H1 (cell line): ENCODE measurements around the gene USP43. TPM values are rescaled to one million over a fixed set of nuclear protein-coding genes. Genes with fewer than 3 reads are reported as not detected.

Source experiments
- CTCF ChIA-PET: fragments of 300-600 bp; sonication (Branson Sonifier 250); formaldehyde crosslinking; loops from one replicate; lab custom pipeline; 2021; ENCODE audit not compliant: partially characterized antibody; lab: Charles Lee
- POLR2A ChIA-PET: fragments of 300-600 bp; sonication (Branson Sonifier 250); formaldehyde crosslinking; loops from one replicate; lab custom pipeline; 2021; ENCODE audit warnings: inconsistent platforms; ENCODE audit not compliant: partially characterized antibody; lab: Charles Lee
- DNase-seq, 2 experiments: peaks; one replicate each; pipeline versions ENCODE4 v3.0.0 to v3.0.0-alpha.2; 2010 to 2022; ENCODE audit warnings: low spot score in 2 of 2, low read depth in 1 of 2, mixed read lengths in 1 of 2
- FAIRE-seq: peaks from 2 replicates; lab custom pipeline; 2011; peaks lifted over from hg19 to GRCh38; lab: Jason Lieb, UNC
- H2AFZ ChIP-seq: 2 replicates; pipeline ENCODE4 v1.8.1; 2012; ENCODE audit warnings: low read length, inconsistent platforms
- H2AK5ac ChIP-seq: 2 replicates; pipeline ENCODE4 v1.6.1; 2013; ENCODE audit warnings: low read depth, low read length
- H2BK120ac ChIP-seq: replicated peaks from 2 replicates; pipeline ENCODE3; 2013; ENCODE audit warnings: low read depth, low read length, inconsistent platforms
- H2BK12ac ChIP-seq: 2 replicates; pipeline ENCODE4 v1.6.1; 2013; ENCODE audit warnings: low read depth, low read length
- H2BK15ac ChIP-seq: 2 replicates; pipeline ENCODE4 v1.6.1; 2013; ENCODE audit warnings: low read length
- H2BK20ac ChIP-seq: 2 replicates; pipeline ENCODE4 v1.6.1; 2013; ENCODE audit warnings: low read length
- H2BK5ac ChIP-seq: 2 replicates; pipeline ENCODE4 v1.6.1; 2013; ENCODE audit warnings: low read depth, low read length
- H3K14ac ChIP-seq: 2 replicates; pipeline ENCODE4 v1.6.1; 2013; ENCODE audit warnings: inconsistent platforms; ENCODE audit not compliant: insufficient read length
- H3K18ac ChIP-seq: 2 replicates; pipeline ENCODE4 v1.6.1; 2013; ENCODE audit warnings: low read length; ENCODE audit errors: extremely low read depth
- H3K23ac ChIP-seq: 2 replicates; pipeline ENCODE4 v1.6.1; 2013; ENCODE audit warnings: inconsistent platforms; ENCODE audit not compliant: insufficient read length
- H3K23me2 ChIP-seq: 2 replicates; pipeline ENCODE4 v1.6.1; 2013; ENCODE audit warnings: low read depth, low read length
- H3K27ac ChIP-seq: 2 replicates; pipeline ENCODE4 v1.6.1; 2011; ENCODE audit warnings: low read depth, low read length, inconsistent platforms
- H3K27me3 ChIP-seq, 4 experiments: replicated peaks in 1 of 4; 1 replicate in 1 of 4; 2 replicates in 3 of 4; pipeline versions ENCODE4 v1.6.1 to v1.8.1; 2011 to 2013; ENCODE audit warnings: low read length in 3 of 4, mild to moderate bottlenecking in 3 of 4, inconsistent platforms in 2 of 4, mixed read lengths in 2 of 4, moderate library complexity in 1 of 4; ENCODE audit not compliant: control insufficient read depth in 3 of 4, insufficient read depth in 3 of 4; ENCODE audit errors: extremely low read depth in 1 of 4
- H3K36me3 ChIP-seq, 4 experiments: 2 replicates each; pipeline versions ENCODE4 v1.6.1 to v1.8.1; 2011 to 2013; ENCODE audit warnings: mild to moderate bottlenecking in 4 of 4, low read length in 3 of 4, moderate library complexity in 2 of 4, control low read depth in 1 of 4, inconsistent platforms in 1 of 4; ENCODE audit not compliant: insufficient read depth in 4 of 4, control insufficient read depth in 2 of 4
- H3K4ac ChIP-seq: replicated peaks from 2 replicates; pipeline ENCODE3; 2013; ENCODE audit warnings: low read length, low read depth, mixed read lengths, inconsistent platforms; ENCODE audit not compliant: insufficient read length
- H3K4me1 ChIP-seq, 4 experiments: replicated peaks in 1 of 4; 1 replicate in 1 of 4; 2 replicates in 3 of 4; pipeline versions ENCODE4 v1.6.1 to v1.8.1; 2011 to 2013; ENCODE audit warnings: low read length in 3 of 4, inconsistent platforms in 2 of 4, mixed read lengths in 1 of 4; ENCODE audit not compliant: insufficient read depth in 4 of 4, control insufficient read depth in 3 of 4
- H3K4me2 ChIP-seq, 2 experiments: 2 replicates each; pipeline versions ENCODE4 v1.6.1 to v1.8.1; 2011 to 2013; ENCODE audit warnings: low read depth in 2 of 2, low read length in 2 of 2, control low read depth in 1 of 2, inconsistent platforms in 1 of 2, mild to moderate bottlenecking in 1 of 2; ENCODE audit not compliant: insufficient read depth in 1 of 2
- H3K4me3 ChIP-seq, 4 experiments: fragments of 200-600, 300-600 bp in 1 of 4; sonication (generic), shearing (Covaris generic), sonication (Bioruptor Twin) in 1 of 4; 2 replicates each; pipeline versions ENCODE4 v1.5.1 to v1.8.1; 2011 to 2016; ENCODE audit warnings: low read length in 4 of 4, low read depth in 3 of 4, control low read depth in 2 of 4, inconsistent platforms in 2 of 4, mild to moderate bottlenecking in 2 of 4, mixed read lengths in 1 of 4, moderate library complexity in 1 of 4; ENCODE audit not compliant: insufficient read depth in 2 of 4; ENCODE audit errors: extremely low read depth in 1 of 4
- H3K56ac ChIP-seq: replicated peaks from 2 replicates; pipeline ENCODE3; 2013; ENCODE audit warnings: low read depth, mild to moderate bottlenecking, mixed read lengths, low read length, inconsistent platforms; ENCODE audit not compliant: insufficient read length
- H3K79me1 ChIP-seq: 2 replicates; pipeline ENCODE4 v1.6.1; 2013; ENCODE audit warnings: low read depth, low read length, control low read depth
- H3K79me2 ChIP-seq, 2 experiments: 2 replicates each; pipeline versions ENCODE4 v1.6.1 to v1.8.1; 2012 to 2013; ENCODE audit warnings: low read length in 2 of 2, mild to moderate bottlenecking in 2 of 2, inconsistent platforms in 1 of 2; ENCODE audit not compliant: insufficient read depth in 2 of 2, control insufficient read depth in 1 of 2
- H3K9ac ChIP-seq, 4 experiments: replicated peaks in 1 of 4; 1 replicate in 1 of 4; 2 replicates in 3 of 4; pipeline versions ENCODE4 v1.6.1 to v1.8.1; 2011 to 2013; ENCODE audit warnings: low read depth in 3 of 4, low read length in 3 of 4, control low read depth in 2 of 4, mild to moderate bottlenecking in 2 of 4, moderate library complexity in 2 of 4, inconsistent platforms in 1 of 4; ENCODE audit errors: extremely low read depth in 1 of 4
- H3K9me3 ChIP-seq, 2 experiments: 2 replicates each; pipeline versions ENCODE4 v1.6.1 to v1.8.1; 2012 to 2013; ENCODE audit warnings: mild to moderate bottlenecking in 2 of 2, moderate library complexity in 2 of 2, control low read depth in 1 of 2, inconsistent platforms in 1 of 2, low read depth in 1 of 2, low read length in 1 of 2, mixed read lengths in 1 of 2; ENCODE audit not compliant: insufficient read depth in 2 of 2
- H4K20me1 ChIP-seq, 2 experiments: replicated peaks in 1 of 2; 2 replicates each; pipeline versions ENCODE3 to v1.8.1; 2011 to 2013; ENCODE audit warnings: inconsistent platforms in 2 of 2, low read length in 2 of 2, mild to moderate bottlenecking in 1 of 2; ENCODE audit not compliant: insufficient read depth in 2 of 2, control insufficient read depth in 1 of 2
- H4K5ac ChIP-seq: 2 replicates; pipeline ENCODE4 v1.6.1; 2013; ENCODE audit warnings: low read length, low read depth, mixed read lengths, inconsistent platforms; ENCODE audit not compliant: insufficient read length
- H4K8ac ChIP-seq: 2 replicates; pipeline ENCODE4 v1.8.0; 2013; ENCODE audit warnings: mild to moderate bottlenecking, moderate library complexity, low read length, inconsistent platforms; ENCODE audit not compliant: insufficient read depth; ENCODE audit errors: extremely low read depth
- H4K91ac ChIP-seq: replicated peaks from 2 replicates; pipeline ENCODE3; 2013; ENCODE audit warnings: low read length, mixed read lengths, inconsistent platforms; ENCODE audit not compliant: insufficient read length
- BACH1 ChIP-seq: IDR thresholded peaks from 2 replicates; pipeline ENCODE4 v1.6.1; 2012; ENCODE audit warnings: low read length, improper control_type of control experiment
- BCL11A ChIP-seq, 2 experiments: IDR thresholded peaks; one replicate each; pipeline ENCODE4 v1.6.1; 2011; ENCODE audit warnings: low read depth in 2 of 2, low read length in 2 of 2, mild to moderate bottlenecking in 2 of 2
- JUN ChIP-seq: IDR thresholded peaks from 2 replicates; pipeline ENCODE4 v1.6.1; 2011; ENCODE audit warnings: low read depth, mild to moderate bottlenecking, improper control_type of control experiment, low read length
- KDM5A ChIP-seq: fragments of 200-600 bp; IDR thresholded peaks from 2 replicates; pipeline ENCODE4 v1.7.1; 2012; ENCODE audit warnings: mild to moderate bottlenecking, low read length, inconsistent platforms, mixed read lengths
- NRF1 ChIP-seq: IDR thresholded peaks from 2 replicates; pipeline ENCODE4 v1.6.1; 2011; ENCODE audit warnings: mild to moderate bottlenecking, low read depth, low read length, improper control_type of control experiment
- RAD21 ChIP-seq, 2 experiments: IDR thresholded peaks in 1 of 2; conservative IDR thresholded peaks in 1 of 2; 2 replicates each; pipeline ENCODE4 v1.6.1; 2011; ENCODE audit warnings: low read depth in 2 of 2, low read length in 2 of 2, improper control_type of control experiment in 1 of 2, inconsistent platforms in 1 of 2, mild to moderate bottlenecking in 1 of 2, moderate library complexity in 1 of 2
- SIX5 ChIP-seq: IDR thresholded peaks from 2 replicates; pipeline ENCODE4 v1.6.1; 2011; ENCODE audit warnings: mild to moderate bottlenecking, low read depth, low read length
- SP2 ChIP-seq: IDR thresholded peaks from 2 replicates; pipeline ENCODE4 v1.6.1; 2012; ENCODE audit warnings: mild to moderate bottlenecking, low read length, inconsistent platforms
- TEAD4 ChIP-seq: IDR thresholded peaks from 2 replicates; pipeline ENCODE4 v1.6.1; 2012; ENCODE audit warnings: low read depth, low read length, inconsistent platforms, mixed read lengths
- WGBS, 2 experiments: shearing (Covaris generic) in 1 of 2; methylation state at CpG; one replicate each; pipeline versions ENCODE4 v1.1.6 to v1.1.7; 2013 to 2015; ENCODE audit warnings: low lambda C conversion rate in 2 of 2, mixed read lengths in 2 of 2, inconsistent platforms in 1 of 2, low coverage in 1 of 2, missing lambda C conversion rate in 1 of 2; ENCODE audit not compliant: insufficient replicate concordance in 2 of 2, insufficient coverage in 1 of 2, insufficient read length in 1 of 2; ENCODE audit errors: extremely low coverage in 1 of 2, missing lambda C conversion rate in 1 of 2; 5-methylcytosine and 5-hydroxymethylcytosine counted together
- polyA plus RNA-seq, 7 experiments: library from polyadenylated mRNA; depleted of rRNA in 3 of 7; stranded (reverse) in 5 of 7; unstranded in 2 of 7; fragments of >200 nt in 5 of 7; fragments of 200-250 nt in 2 of 7; gene quantifications; 1 replicate in 5 of 7; 2 replicates in 1 of 7; 4 replicates in 1 of 7; pipeline versions ENCODE4 v1.2.1 to v1.2.3, GENCODE V29; 2011 to 2013; ENCODE audit warnings: missing spikeins in 2 of 7, mixed read lengths in 2 of 7
- total RNA-seq: library from RNA; stranded (reverse); fragmentation: NEBNext Ultra II Directional; extraction: Animal tissue kit (Norgen Biotek cat#: 25700); gene quantifications from 2 replicates; pipeline ENCODE4 v1.2.1, GENCODE V29; 2021
- TF ChIP-seq, protein P1 (sequence below): IDR thresholded peaks from 2 replicates; pipeline ENCODE4 v1.6.1; 2011; ENCODE audit warnings: low read depth, mild to moderate bottlenecking, low read length; ENCODE audit not compliant: insufficient read depth
- TF ChIP-seq, protein P2 (sequence below), 3 experiments: IDR thresholded peaks; 1 replicate in 2 of 3; 2 replicates in 1 of 3; pipeline versions ENCODE4 v1.5.1 to v1.6.1; 2011; ENCODE audit warnings: low read length in 3 of 3, mild to moderate bottlenecking in 3 of 3, inconsistent platforms in 2 of 3, low read depth in 1 of 3, moderate library complexity in 1 of 3; ENCODE audit not compliant: insufficient read depth in 1 of 3; ENCODE audit errors: control extremely low read depth in 1 of 3

USP43 gene
- total and polyA plus RNA-seq, 2 of the 8 experiments (the other 6 are each of a cell fraction or from before 2014, with no cell fraction given) = 3.0 to 7.2 TPM

DNA sequence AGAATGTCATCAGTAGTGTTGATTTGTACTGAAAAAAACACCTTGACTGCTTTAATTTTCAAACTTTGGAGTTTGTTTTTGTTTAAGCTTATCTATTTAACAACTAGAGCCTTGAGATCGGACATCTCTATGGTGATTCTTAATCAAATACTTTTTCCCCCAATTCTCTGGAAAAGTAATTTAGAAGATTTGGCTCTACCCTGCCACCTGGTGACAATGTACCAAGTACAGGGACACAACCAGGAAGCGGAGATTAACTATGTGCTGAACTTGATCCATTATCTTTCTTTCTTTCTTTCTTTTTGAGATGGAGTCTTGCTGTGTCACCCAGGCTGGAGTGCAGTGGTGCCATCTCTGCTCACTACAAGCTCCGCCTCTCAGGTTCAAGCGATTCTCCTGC is 30.8 kb downstream of the USP43 start:
- Histone ChIP-seq H3K36me3 (peaks cover 0 to 14% (median 5%) of the 10 kb centered on the region in 4 experiments; a peak in 4 of 8 replicates), H2BK120ac (no peak overlapping the region), H2BK12ac (no peak overlapping the region), H3K14ac (no peak overlapping the region), H4K20me1 (peaks cover 0 to 3% of the 10 kb centered on the region in 2 experiments), H3K4ac (no peak overlapping the region), H4K91ac (no peak overlapping the region), H3K4me1 (no peaks in the 10 kb centered on the region), H4K5ac (no peak overlapping the region), H3K23ac (no peak overlapping the region), H3K9ac (no peak overlapping the region), H3K23me2 (no peaks in the 10 kb centered on the region; the same call in 1 of the 2 replicates), H3K79me1 (no peaks in the 10 kb centered on the region), H2BK15ac (no peak overlapping the region), H3K56ac (no peak overlapping the region), H2BK20ac (no peak overlapping the region), H3K27ac (no peak overlapping the region), H3K18ac (no peak overlapping the region), H3K79me2 (no peaks in the 10 kb centered on the region), H2AK5ac (no peak overlapping the region), H4K8ac (no peak overlapping the region), H3K4me3 (no peak overlapping the region), H3K27me3 (no peaks in the 10 kb centered on the region), H2BK5ac (no peak overlapping the region), H2AFZ (no peak overlapping the region), H3K9me3 (peaks cover 7 to 11% of the 10 kb centered on the region in 2 experiments), H3K4me2 (no peak overlapping the region)
- FAIRE-seq (no peak), DNase-seq (no peak)
- POLR2A ChIA-PET = no interaction called here
- WGBS, 2 experiments = 90% methylated on average over 4 of the region's 4 CpGs; no CpG with 5 or more reads in 1 of the 2 experiments
- CTCF ChIA-PET = interaction anchor here (0.6 to 5.0 kb wide), 15 partner anchors 9 to 175 kb away, joined by 3 to 45 read pairs (median 4); partner anchors contain the start of genes CFAP52 and STX8
- TF ChIP-seq NRF1 = no peak
- no peak for TF ChIP-seq BACH1
- TF ChIP-seq KDM5A = no peak
- no peak for TF ChIP-seq TEAD4
- TF ChIP-seq, protein P1, sequence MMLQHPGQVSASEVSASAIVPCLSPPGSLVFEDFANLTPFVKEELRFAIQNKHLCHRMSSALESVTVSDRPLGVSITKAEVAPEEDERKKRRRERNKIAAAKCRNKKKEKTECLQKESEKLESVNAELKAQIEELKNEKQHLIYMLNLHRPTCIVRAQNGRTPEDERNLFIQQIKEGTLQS = no peak
- TF ChIP-seq RAD21 (IDR thresholded peaks at IDR 0.05 in 1 of 2, conservative IDR thresholded peaks at IDR 0.05 in 1 of 2; ENCODE audit: low read depth in 2 of 2, low read length in 2 of 2) = peak; percentile 43 to 51
- TF ChIP-seq SP2 = no peak
- TF ChIP-seq BCL11A (IDR thresholded peaks at IDR 0.05; ENCODE audit: low read depth in 2 of 2, low read length in 2 of 2) = no peak
- no peak for TF ChIP-seq SIX5
- no peak for TF ChIP-seq JUN
- TF ChIP-seq, protein P2, sequence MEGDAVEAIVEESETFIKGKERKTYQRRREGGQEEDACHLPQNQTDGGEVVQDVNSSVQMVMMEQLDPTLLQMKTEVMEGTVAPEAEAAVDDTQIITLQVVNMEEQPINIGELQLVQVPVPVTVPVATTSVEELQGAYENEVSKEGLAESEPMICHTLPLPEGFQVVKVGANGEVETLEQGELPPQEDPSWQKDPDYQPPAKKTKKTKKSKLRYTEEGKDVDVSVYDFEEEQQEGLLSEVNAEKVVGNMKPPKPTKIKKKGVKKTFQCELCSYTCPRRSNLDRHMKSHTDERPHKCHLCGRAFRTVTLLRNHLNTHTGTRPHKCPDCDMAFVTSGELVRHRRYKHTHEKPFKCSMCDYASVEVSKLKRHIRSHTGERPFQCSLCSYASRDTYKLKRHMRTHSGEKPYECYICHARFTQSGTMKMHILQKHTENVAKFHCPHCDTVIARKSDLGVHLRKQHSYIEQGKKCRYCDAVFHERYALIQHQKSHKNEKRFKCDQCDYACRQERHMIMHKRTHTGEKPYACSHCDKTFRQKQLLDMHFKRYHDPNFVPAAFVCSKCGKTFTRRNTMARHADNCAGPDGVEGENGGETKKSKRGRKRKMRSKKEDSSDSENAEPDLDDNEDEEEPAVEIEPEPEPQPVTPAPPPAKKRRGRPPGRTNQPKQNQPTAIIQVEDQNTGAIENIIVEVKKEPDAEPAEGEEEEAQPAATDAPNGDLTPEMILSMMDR (IDR thresholded peaks at IDR 0.05; ENCODE audit: control extremely low read depth in 1 of 3, insufficient read depth in 1 of 3, low read depth in 1 of 3, low read length in 3 of 3) = peak in 2 of 3 experiments; percentile 17 to 31; a peak in 2 of 4 replicates
